GM06990 (cell line): ENCODE results near the gene WDHD1.

Source experiments
- DNase-seq: peaks from one replicate; pipeline ENCODE4 v3.0.0-alpha.2; 2011; ENCODE audit not compliant: insufficient read length; ENCODE audit errors: extremely low read depth
- H3K27me3 ChIP-seq: replicated peaks from 2 replicates; pipeline ENCODE4 v1.6.0; 2011; ENCODE audit warnings: low read length; ENCODE audit not compliant: control insufficient read depth, insufficient read depth
- H3K36me3 ChIP-seq: 2 replicates; pipeline ENCODE4 v1.5.1; 2011; ENCODE audit warnings: low read length; ENCODE audit not compliant: control insufficient read depth, insufficient read depth
- H3K4me3 ChIP-seq: replicated peaks from 2 replicates; pipeline ENCODE4 v1.5.1; 2011; ENCODE audit warnings: low read depth, mild to moderate bottlenecking, control low read depth, low read length
- CTCF ChIP-seq: IDR thresholded peaks from 2 replicates; pipeline ENCODE4 v1.5.1; 2011; ENCODE audit warnings: low read length, control low read depth, mild to moderate bottlenecking, inconsistent platforms; ENCODE audit not compliant: insufficient read depth, poor library complexity, severe bottlenecking

WDHD1 gene

GRCh38 chr14:54933006-54933405, 93.9 kb downstream of the WDHD1 start:
- DNase-seq = no peak
- no peaks in the 10 kb centered on the region; the same call in 1 of the 2 replicates for H3K36me3 ChIP-seq
- TF ChIP-seq CTCF = no peak
- H3K27me3 ChIP-seq = no peaks in the 10 kb centered on the region
- H3K4me3 ChIP-seq = no peak overlapping the region

- no peak for TF ChIP-seq CTCF
- DNase-seq = no peak
- Histone ChIP-seq H3K27me3 (no peaks in the 10 kb centered on the region), H3K36me3 (no peaks in the 10 kb centered on the region; the same call in 1 of the 2 replicates), H3K4me3 (no peak overlapping the region)
Observed at GRCh38 chr14:54931598-54932340, 95.1 kb downstream of the WDHD1 start.

GRCh38 chr14:54931101-54931500, 95.8 kb downstream of the WDHD1 start:
- TF ChIP-seq CTCF = no peak
- Histone ChIP-seq H3K4me3 (no peak overlapping the region), H3K27me3 (no peaks in the 10 kb centered on the region), H3K36me3 (no peaks in the 10 kb centered on the region; the same call in 1 of the 2 replicates)
- DNase-seq = no peak

GRCh38 chr14:54929556-54929955, 97.3 kb downstream of the WDHD1 start:
- Histone ChIP-seq H3K4me3 (no peak overlapping the region), H3K27me3 (no peaks in the 10 kb centered on the region), H3K36me3 (no peaks in the 10 kb centered on the region)
- TF ChIP-seq CTCF = no peak
- DNase-seq = no peak

GRCh38 chr14:54928216-54928615, 98.7 kb downstream of the WDHD1 start:
- no peak for TF ChIP-seq CTCF
- no peak for DNase-seq
- no peaks in the 10 kb centered on the region for H3K36me3 ChIP-seq
- no peaks in the 10 kb centered on the region for H3K27me3 ChIP-seq
- no peak overlapping the region for H3K4me3 ChIP-seq
